Lower leg skin (tissue), 4 donors: ENCODE results near the gene FOXF1. TPM values are rescaled to one million over a fixed set of nuclear protein-coding genes. Genes with fewer than 3 reads are reported as not detected.

Source experiments
- DNase-seq, 2 donors: peaks; one replicate each; pipeline ENCODE4 v3.0.0-alpha.2; 2019; ENCODE audit warnings: low spot score in 2 of 2
- H3K4me3 ChIP-seq: fragments of 200-600 bp; sonication (generic); 2 replicates; pipeline ENCODE4 v1.5.1; 2017; ENCODE audit warnings: mild to moderate bottlenecking, low read depth; ENCODE audit not compliant: poor library complexity, severe bottlenecking
- CTCF ChIP-seq, 3 donors: fragments of 450-650 bp; IDR thresholded peaks; one replicate each; pipeline ENCODE4 v1.5.1; 2016; ENCODE audit warnings: antibody characterized with exemption in 3 of 3, mild to moderate bottlenecking in 3 of 3, moderate library complexity in 2 of 3
- POLR2A ChIP-seq, 2 donors: fragments of 450-650 bp; IDR thresholded peaks; one replicate each; pipeline ENCODE4 v1.6.1; 2016 to 2017; ENCODE audit warnings: antibody characterized with exemption in 2 of 2, mild to moderate bottlenecking in 1 of 2, moderate library complexity in 1 of 2
- WGBS, 2 donors: methylation state at CpG; one replicate each; pipeline ENCODE4 v1.1.5; 2018; 5-methylcytosine and 5-hydroxymethylcytosine counted together
- intact Hi-C: fragments of 100-400 bp; cut with DNase I; formaldehyde crosslinking; loops from one replicate; pipeline ENCODE4 v1.15.0; 2023; ENCODE audit warnings: low total_unique reads
- total RNA-seq, 4 donors: library from RNA; depleted of rRNA; stranded (reverse); fragments of >200 nt; gene quantifications; one replicate each; pipeline ENCODE4 v1.1.0, GENCODE V29; 2016

The FOXF1 gene
- total RNA-seq, 4 donors from 2014 or later: 0.10 to 0.45 TPM; not detected in 2

- no peak for DNase-seq
- H3K4me3 ChIP-seq: no peak overlapping the region
- 17 to 18% methylated on average over 11 of the region's 11 CpGs for WGBS, 2 donors
- intact Hi-C loops: no loop called here
- no peak for TF ChIP-seq CTCF (IDR thresholded peaks at IDR 0.05)
- TF ChIP-seq POLR2A (IDR thresholded peaks at IDR 0.05): no peak
Measured at GRCh38 chr16:86476956-86477534, 33.3 kb upstream of the FOXF1 start.

GRCh38 chr16:86477642-86478041 lies 32.7 kb upstream of the FOXF1 start:
- no peak overlapping the region for H3K4me3 ChIP-seq
- intact Hi-C loops: no loop called here
- no peak for DNase-seq
- WGBS, 2 donors: 67 to 70% methylated on average over 5 of the region's 5 CpGs
- TF ChIP-seq POLR2A (IDR thresholded peaks at IDR 0.05): no peak
- TF ChIP-seq CTCF (IDR thresholded peaks at IDR 0.05): no peak

- no peak for DNase-seq
- no peak overlapping the region for H3K4me3 ChIP-seq
- TF ChIP-seq POLR2A (IDR thresholded peaks at IDR 0.05) (no peak), CTCF (IDR thresholded peaks at IDR 0.05) (no peak)
- intact Hi-C loops: no loop called here
Measured at GRCh38 chr16:86478779-86479178, 31.5 kb upstream of the FOXF1 start.

- no peak overlapping the region for H3K4me3 ChIP-seq
- no peak for DNase-seq
- no peak for TF ChIP-seq POLR2A (IDR thresholded peaks at IDR 0.05)
- TF ChIP-seq CTCF (IDR thresholded peaks at IDR 0.05): no peak
- 56 to 59% methylated on average over 9 of the region's 9 CpGs for WGBS, 2 donors
- intact Hi-C loops: no loop called here
Measured at GRCh38 chr16:86479419-86479818, 30.9 kb upstream of the FOXF1 start.

- no peak for TF ChIP-seq CTCF (IDR thresholded peaks at IDR 0.05)
- TF ChIP-seq POLR2A (IDR thresholded peaks at IDR 0.05): no peak
- WGBS, 2 donors: 65 to 67% methylated on average over 15 of the region's 15 CpGs
- intact Hi-C loops: no loop called here
- DNase-seq: no peak
- no peak overlapping the region for H3K4me3 ChIP-seq
Measured at GRCh38 chr16:86480444-86480843, 29.9 kb upstream of the FOXF1 start.

GRCh38 chr16:86481607-86482006 lies 28.7 kb upstream of the FOXF1 start:
- intact Hi-C loops: no loop called here
- DNase-seq: no peak
- WGBS, 2 donors: 87 to 94% methylated on average over 3 of the region's 3 CpGs
- TF ChIP-seq POLR2A (IDR thresholded peaks at IDR 0.05) (no peak), CTCF (IDR thresholded peaks at IDR 0.05) (no peak)
- H3K4me3 ChIP-seq: no peak overlapping the region
